WTC11 (cell line): ENCODE data around the gene ATP2B1.

Source experiments
- ETV6 ChIP-seq: sonication (generic); formaldehyde crosslinking; IDR thresholded peaks from 2 replicates; pipeline ENCODE4 v1.8.1; 2022; ENCODE audit warnings: mild to moderate bottlenecking, missing genetic modification reagents
- GRHL2 ChIP-seq: fragments of 250-450 bp; sonication (Bioruptor Pico); IDR thresholded peaks from 2 replicates; pipeline ENCODE4 v1.8.0; 2022; ENCODE audit warnings: mild to moderate bottlenecking, moderate library complexity; ENCODE audit not compliant: insufficient replicate concordance, severe bottlenecking
- NR3C1 ChIP-seq: sonication (generic); formaldehyde crosslinking; conservative IDR thresholded peaks from 2 replicates; pipeline ENCODE4 v1.8.1; 2023; ENCODE audit warnings: low read depth, mild to moderate bottlenecking, missing genetic modification reagents
- RELA ChIP-seq: sonication (generic); formaldehyde crosslinking; IDR thresholded peaks from 2 replicates; pipeline ENCODE4 v1.8.1; 2022; ENCODE audit warnings: missing genetic modification reagents, mild to moderate bottlenecking, borderline replicate concordance
- SMAD3 ChIP-seq: sonication (generic); formaldehyde crosslinking; IDR thresholded peaks from 2 replicates; pipeline ENCODE4 v1.8.0; 2022; ENCODE audit warnings: missing genetic modification reagents, mild to moderate bottlenecking, borderline replicate concordance
- SP1 ChIP-seq: sonication (generic); formaldehyde crosslinking; conservative IDR thresholded peaks from 2 replicates; pipeline ENCODE4 v1.8.1; 2022; ENCODE audit warnings: missing genetic modification reagents
- TCF7 ChIP-seq: sonication (generic); formaldehyde crosslinking; IDR thresholded peaks from 2 replicates; pipeline ENCODE4 v1.8.0; 2022; ENCODE audit warnings: mild to moderate bottlenecking, low read depth, missing genetic modification reagents, moderate library complexity
- TEAD1 ChIP-seq: sonication (generic); formaldehyde crosslinking; IDR thresholded peaks from 2 replicates; pipeline ENCODE4 v1.8.0; 2022; ENCODE audit warnings: mild to moderate bottlenecking, missing genetic modification reagents
- TF ChIP-seq, protein P1 (sequence below): fragments of 200-600 bp; IDR thresholded peaks from 2 replicates; pipeline ENCODE4 v1.8.0; 2022; ENCODE audit warnings: antibody characterized with exemption
- TF ChIP-seq, protein P2 (sequence below): sonication (generic); formaldehyde crosslinking; IDR thresholded peaks from 2 replicates; pipeline ENCODE4 v1.8.0; 2022; ENCODE audit warnings: mild to moderate bottlenecking, missing genetic modification reagents
- TF ChIP-seq, protein P3 (sequence below): sonication (generic); formaldehyde crosslinking; IDR thresholded peaks from 2 replicates; pipeline ENCODE4 v1.8.0; 2022; ENCODE audit warnings: mild to moderate bottlenecking, missing genetic modification reagents
- TF ChIP-seq, protein P4 (sequence below): sonication (generic); formaldehyde crosslinking; IDR thresholded peaks from 2 replicates; pipeline ENCODE4 v1.8.1; 2022; ENCODE audit warnings: missing genetic modification reagents, borderline replicate concordance

DNA sequence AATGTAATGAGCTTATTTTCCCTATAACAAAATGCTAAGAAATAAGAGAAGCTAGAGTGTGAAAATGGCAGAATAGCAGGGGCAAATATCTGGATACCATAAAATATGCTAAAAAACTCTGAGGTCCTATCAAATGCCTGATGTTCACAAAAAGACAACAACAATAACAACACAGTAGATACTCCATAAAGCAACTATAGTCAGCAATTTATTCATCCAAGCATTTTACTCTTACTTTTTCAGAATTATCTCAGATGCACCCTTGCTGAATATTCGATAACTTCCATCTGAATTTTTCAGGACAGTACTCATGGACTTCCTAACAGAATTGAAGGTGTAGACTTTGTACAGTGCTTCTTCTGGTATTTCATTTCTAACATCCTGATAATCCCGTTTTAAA lies 88.9 kb downstream of the ATP2B1 start:
- TF ChIP-seq, protein P1, sequence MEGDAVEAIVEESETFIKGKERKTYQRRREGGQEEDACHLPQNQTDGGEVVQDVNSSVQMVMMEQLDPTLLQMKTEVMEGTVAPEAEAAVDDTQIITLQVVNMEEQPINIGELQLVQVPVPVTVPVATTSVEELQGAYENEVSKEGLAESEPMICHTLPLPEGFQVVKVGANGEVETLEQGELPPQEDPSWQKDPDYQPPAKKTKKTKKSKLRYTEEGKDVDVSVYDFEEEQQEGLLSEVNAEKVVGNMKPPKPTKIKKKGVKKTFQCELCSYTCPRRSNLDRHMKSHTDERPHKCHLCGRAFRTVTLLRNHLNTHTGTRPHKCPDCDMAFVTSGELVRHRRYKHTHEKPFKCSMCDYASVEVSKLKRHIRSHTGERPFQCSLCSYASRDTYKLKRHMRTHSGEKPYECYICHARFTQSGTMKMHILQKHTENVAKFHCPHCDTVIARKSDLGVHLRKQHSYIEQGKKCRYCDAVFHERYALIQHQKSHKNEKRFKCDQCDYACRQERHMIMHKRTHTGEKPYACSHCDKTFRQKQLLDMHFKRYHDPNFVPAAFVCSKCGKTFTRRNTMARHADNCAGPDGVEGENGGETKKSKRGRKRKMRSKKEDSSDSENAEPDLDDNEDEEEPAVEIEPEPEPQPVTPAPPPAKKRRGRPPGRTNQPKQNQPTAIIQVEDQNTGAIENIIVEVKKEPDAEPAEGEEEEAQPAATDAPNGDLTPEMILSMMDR = no peak
- TF ChIP-seq, protein P2, sequence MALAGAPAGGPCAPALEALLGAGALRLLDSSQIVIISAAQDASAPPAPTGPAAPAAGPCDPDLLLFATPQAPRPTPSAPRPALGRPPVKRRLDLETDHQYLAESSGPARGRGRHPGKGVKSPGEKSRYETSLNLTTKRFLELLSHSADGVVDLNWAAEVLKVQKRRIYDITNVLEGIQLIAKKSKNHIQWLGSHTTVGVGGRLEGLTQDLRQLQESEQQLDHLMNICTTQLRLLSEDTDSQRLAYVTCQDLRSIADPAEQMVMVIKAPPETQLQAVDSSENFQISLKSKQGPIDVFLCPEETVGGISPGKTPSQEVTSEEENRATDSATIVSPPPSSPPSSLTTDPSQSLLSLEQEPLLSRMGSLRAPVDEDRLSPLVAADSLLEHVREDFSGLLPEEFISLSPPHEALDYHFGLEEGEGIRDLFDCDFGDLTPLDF (CRISPR knock-in tag) = no peak
- no peak for TF ChIP-seq RELA
- no peak for TF ChIP-seq SMAD3 (CRISPR knock-in tag)
- TF ChIP-seq GRHL2 (CRISPR knock-in tag) = no peak
- no peak for TF ChIP-seq ETV6 (CRISPR knock-in tag)
- TF ChIP-seq, protein P3, sequence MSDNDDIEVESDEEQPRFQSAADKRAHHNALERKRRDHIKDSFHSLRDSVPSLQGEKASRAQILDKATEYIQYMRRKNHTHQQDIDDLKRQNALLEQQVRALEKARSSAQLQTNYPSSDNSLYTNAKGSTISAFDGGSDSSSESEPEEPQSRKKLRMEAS (CRISPR knock-in tag) = no peak
- TF ChIP-seq, protein P4, sequence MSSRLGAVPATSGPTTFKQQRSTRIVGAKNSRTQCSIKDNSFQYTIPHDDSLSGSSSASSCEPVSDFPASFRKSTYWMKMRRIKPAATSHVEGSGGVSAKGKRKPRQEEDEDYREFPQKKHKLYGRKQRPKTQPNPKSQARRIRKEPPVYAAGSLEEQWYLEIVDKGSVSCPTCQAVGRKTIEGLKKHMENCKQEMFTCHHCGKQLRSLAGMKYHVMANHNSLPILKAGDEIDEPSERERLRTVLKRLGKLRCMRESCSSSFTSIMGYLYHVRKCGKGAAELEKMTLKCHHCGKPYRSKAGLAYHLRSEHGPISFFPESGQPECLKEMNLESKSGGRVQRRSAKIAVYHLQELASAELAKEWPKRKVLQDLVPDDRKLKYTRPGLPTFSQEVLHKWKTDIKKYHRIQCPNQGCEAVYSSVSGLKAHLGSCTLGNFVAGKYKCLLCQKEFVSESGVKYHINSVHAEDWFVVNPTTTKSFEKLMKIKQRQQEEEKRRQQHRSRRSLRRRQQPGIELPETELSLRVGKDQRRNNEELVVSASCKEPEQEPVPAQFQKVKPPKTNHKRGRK (CRISPR knock-in tag) = no peak
- no peak for TF ChIP-seq TEAD1 (CRISPR knock-in tag)
- TF ChIP-seq TCF7 = no peak
- no peak for TF ChIP-seq NR3C1 (CRISPR knock-in tag)
- TF ChIP-seq SP1 = no peak
